GM23248 (cell line): ENCODE measurements around the gene ATAD5. TPM values are rescaled to one million over a fixed set of nuclear protein-coding genes. Genes with fewer than 3 reads are reported as not detected.

Experiments
- DNase-seq: peaks from one replicate; pipeline ENCODE4 v3.0.0-alpha.2; 2015
- H2AFZ ChIP-seq: fragments of 200-600 bp; sonication (generic); 2 replicates; pipeline ENCODE4 v1.6.1; 2016; ENCODE audit warnings: antibody characterized with exemption
- H3F3A ChIP-seq: fragments of 200-600 bp; sonication (generic); 2 replicates; pipeline ENCODE4 v1.6.1; 2016; ENCODE audit warnings: mild to moderate bottlenecking, antibody characterized with exemption, mixed run types; ENCODE audit not compliant: insufficient read depth
- H3K27ac ChIP-seq: fragments of 200-600 bp; sonication (generic); 2 replicates; pipeline ENCODE4 v1.5.1; 2016; ENCODE audit warnings: mild to moderate bottlenecking
- H3K27me3 ChIP-seq: fragments of 200-600 bp; sonication (generic); replicated peaks from 2 replicates; pipeline ENCODE4 v1.6.1; 2016; ENCODE audit warnings: mild to moderate bottlenecking; ENCODE audit not compliant: insufficient read depth
- H3K36me3 ChIP-seq: fragments of 200-600 bp; sonication (generic); 2 replicates; pipeline ENCODE4 v1.6.1; 2016; ENCODE audit warnings: low read depth, mild to moderate bottlenecking
- H3K4me1 ChIP-seq: fragments of 200-600 bp; sonication (generic); 2 replicates; pipeline ENCODE4 v1.6.1; 2016; ENCODE audit warnings: mild to moderate bottlenecking; ENCODE audit not compliant: insufficient read depth
- H3K4me2 ChIP-seq: fragments of 200-600 bp; sonication (generic); one replicate; pipeline ENCODE4 v1.6.1; 2016; ENCODE audit warnings: mild to moderate bottlenecking; ENCODE audit not compliant: unreplicated experiment
- H3K4me3 ChIP-seq: fragments of 200-600 bp; sonication (generic); 2 replicates; pipeline ENCODE4 v1.5.1; 2016; ENCODE audit warnings: mild to moderate bottlenecking
- H3K79me2 ChIP-seq: fragments of 200-600 bp; sonication (generic); 2 replicates; pipeline ENCODE4 v1.6.1; 2016; ENCODE audit warnings: mild to moderate bottlenecking; ENCODE audit not compliant: insufficient read depth
- H3K9ac ChIP-seq: fragments of 200-600 bp; sonication (generic); 2 replicates; pipeline ENCODE4 v1.6.1; 2016; ENCODE audit warnings: mild to moderate bottlenecking
- H3K9me2 ChIP-seq: fragments of 200-600 bp; sonication (generic); 2 replicates; pipeline ENCODE4 v1.6.1; 2016; ENCODE audit warnings: mixed run types, mild to moderate bottlenecking, moderate library complexity; ENCODE audit not compliant: insufficient read depth
- H3K9me3 ChIP-seq: fragments of 200-600 bp; sonication (generic); one replicate; pipeline ENCODE4 v1.6.1; 2017; ENCODE audit warnings: low read depth
- H4K20me1 ChIP-seq: fragments of 200-600 bp; sonication (generic); 2 replicates; pipeline ENCODE4 v1.6.0; 2016; ENCODE audit not compliant: insufficient read depth
- EZH2 ChIP-seq: fragments of 200-600 bp; sonication (generic); IDR thresholded peaks from 2 replicates; pipeline ENCODE4 v1.6.1; 2018; ENCODE audit warnings: antibody characterized with exemption, mild to moderate bottlenecking; ENCODE audit not compliant: insufficient read depth, poor library complexity, severe bottlenecking
- EZH2phosphoT487 ChIP-seq: fragments of 200-600 bp; sonication (generic); IDR thresholded peaks from 2 replicates; pipeline ENCODE4 v1.6.1; 2018; ENCODE audit warnings: antibody characterized with exemption, moderate library complexity, mild to moderate bottlenecking, low read depth; ENCODE audit not compliant: insufficient read depth
- WGBS, 2 experiments: methylation state at CpG; one replicate each; pipeline ENCODE4 v1.1.6; 2015 to 2017; ENCODE audit warnings: low lambda C conversion rate in 2 of 2, low coverage in 1 of 2; ENCODE audit errors: missing lambda C conversion rate in 2 of 2; 5-methylcytosine and 5-hydroxymethylcytosine counted together
- in situ Hi-C: fragments of 300-500 bp; cut with MboI; formaldehyde crosslinking; loops from 2 replicates; pipeline ENCODE4 v1.15.0; 2020
- polyA plus RNA-seq: library from polyadenylated mRNA; unstranded; fragments of >200 nt; fragmentation: Nextera tagmentation; extraction: Ambion mirVana; gene quantifications from 2 replicates; pipeline ENCODE4 v1.2.1, GENCODE V29; 2016
- total RNA-seq: library from RNA; depleted of rRNA; stranded (reverse); fragments of >200 nt; shearing (Covaris generic); gene quantifications from 2 replicates; pipeline ENCODE4 v1.2.3, GENCODE V29; 2014

Gene ATAD5
- total and polyA plus RNA-seq, 2 experiments from 2014 or later, result 1.1 to 1.8 TPM

- H2AFZ ChIP-seq, result no peak overlapping the region
- H3K4me2 ChIP-seq, result no peak overlapping the region
- peaks cover 65% of the 10 kb centered on the region for H3F3A ChIP-seq
- H3K9me2 ChIP-seq, result no peaks in the 10 kb centered on the region
- no peaks in the 10 kb centered on the region for H3K27me3 ChIP-seq
- H3K27ac ChIP-seq, result no peak overlapping the region
- H3K9ac ChIP-seq, result no peak overlapping the region
- DNase-seq, result no peak
- TF ChIP-seq EZH2phosphoT487 (no peak), EZH2 (no peak)
- no peaks in the 10 kb centered on the region for H3K79me2 ChIP-seq
- 78 to 84% methylated on average over 2 of the region's 2 CpGs for WGBS, 2 experiments
- no peaks in the 10 kb centered on the region for H4K20me1 ChIP-seq
- in situ Hi-C loops, result no loop called here
- peaks cover 14% of the 10 kb centered on the region for H3K36me3 ChIP-seq
- no peak overlapping the region for H3K4me3 ChIP-seq
- peaks cover 19% of the 10 kb centered on the region for H3K4me1 ChIP-seq
- H3K9me3 ChIP-seq, result no peaks in the 10 kb centered on the region
Observed at GRCh38 chr17:30790279-30790678, 41.5 kb upstream of the ATAD5 start.

- no peak overlapping the region for H3K27ac ChIP-seq
- no peaks in the 10 kb centered on the region for H3K9me2 ChIP-seq
- no peaks in the 10 kb centered on the region for H4K20me1 ChIP-seq
- no peak overlapping the region for H2AFZ ChIP-seq
- H3K79me2 ChIP-seq, result no peaks in the 10 kb centered on the region
- no peak overlapping the region for H3K9ac ChIP-seq
- in situ Hi-C loops, result no loop called here
- H3K4me1 ChIP-seq, result peaks cover 11% of the 10 kb centered on the region
- H3F3A ChIP-seq, result peaks cover 46% of the 10 kb centered on the region
- H3K36me3 ChIP-seq, result peaks cover 18% of the 10 kb centered on the region
- H3K9me3 ChIP-seq, result no peaks in the 10 kb centered on the region
- DNase-seq, result no peak
- TF ChIP-seq EZH2phosphoT487, result no peak
- WGBS, 2 experiments, result 96 to 98% methylated on average over 9 of the region's 9 CpGs
- H3K4me2 ChIP-seq, result no peak overlapping the region
- no peaks in the 10 kb centered on the region for H3K27me3 ChIP-seq
- no peak overlapping the region for H3K4me3 ChIP-seq
Observed at GRCh38 chr17:30793282-30793977, 38.3 kb upstream of the ATAD5 start.

GRCh38 chr17:30794372-30794771, 37.4 kb upstream of the ATAD5 start:
- H4K20me1 ChIP-seq, result no peaks in the 10 kb centered on the region
- in situ Hi-C loops, result no loop called here

DNA sequence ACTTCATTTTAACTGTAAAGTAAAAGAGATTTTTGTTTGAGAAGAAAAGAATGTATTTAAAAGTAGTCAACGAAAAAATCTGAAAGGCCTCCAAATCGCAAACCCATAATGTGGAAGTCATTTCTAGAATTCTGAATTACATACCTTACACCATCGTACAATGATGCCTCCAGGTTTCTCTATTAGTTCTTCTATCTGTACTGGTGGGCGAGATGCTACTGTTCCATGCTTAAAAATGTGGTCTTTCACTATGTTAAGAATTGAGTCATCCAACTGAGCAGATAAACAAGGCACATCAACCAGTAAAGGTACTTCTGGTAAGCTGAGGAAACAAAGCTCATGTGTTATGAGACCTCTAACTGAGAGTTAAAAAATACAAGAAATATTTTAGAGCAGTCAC, 35.8 kb upstream of the ATAD5 start:
- peaks cover 33% of the 10 kb centered on the region for H3F3A ChIP-seq
- H3K9me2 ChIP-seq, result no peaks in the 10 kb centered on the region
- 98 to 99% methylated on average over 4 of the region's 4 CpGs for WGBS, 2 experiments
- in situ Hi-C loops, result no loop called here
- H3K27ac ChIP-seq, result no peak overlapping the region
- no peaks in the 10 kb centered on the region for H3K79me2 ChIP-seq
- H2AFZ ChIP-seq, result no peak overlapping the region
- H3K27me3 ChIP-seq, result no peaks in the 10 kb centered on the region
- H3K9ac ChIP-seq, result no peak overlapping the region
- TF ChIP-seq EZH2 (no peak), EZH2phosphoT487 (no peak)
- H3K36me3 ChIP-seq, result peaks cover 20% of the 10 kb centered on the region
- H4K20me1 ChIP-seq, result no peaks in the 10 kb centered on the region
- no peak for DNase-seq
- H3K9me3 ChIP-seq, result no peaks in the 10 kb centered on the region
- H3K4me1 ChIP-seq, result no peaks in the 10 kb centered on the region
- H3K4me3 ChIP-seq, result no peak overlapping the region
- no peak overlapping the region for H3K4me2 ChIP-seq

More at GRCh38 chr17:30794372-30794771, 37.4 kb upstream of the ATAD5 start:
- H3K4me1 ChIP-seq, result peaks cover 3% of the 10 kb centered on the region; the same call in 1 of the 2 replicates
- no peak overlapping the region for H3K4me3 ChIP-seq
- no peak overlapping the region for H3K27ac ChIP-seq
- peaks cover 39% of the 10 kb centered on the region for H3F3A ChIP-seq
- no peaks in the 10 kb centered on the region for H3K79me2 ChIP-seq
- H3K9me2 ChIP-seq, result no peaks in the 10 kb centered on the region
- TF ChIP-seq EZH2phosphoT487 (no peak), EZH2 (no peak)
- H3K27me3 ChIP-seq, result no peaks in the 10 kb centered on the region
- no peak overlapping the region for H2AFZ ChIP-seq
- no peaks in the 10 kb centered on the region for H3K9me3 ChIP-seq
- 93 to 96% methylated on average over 5 of the region's 5 CpGs for WGBS, 2 experiments
- H3K36me3 ChIP-seq, result peaks cover 18% of the 10 kb centered on the region
- DNase-seq, result no peak
- no peak overlapping the region for H3K4me2 ChIP-seq
- H3K9ac ChIP-seq, result no peak overlapping the region

GRCh38 chr17:30801671-30802070, 30.1 kb upstream of the ATAD5 start:
- Histone ChIP-seq H3F3A (0 out of 2 replicates have a peak, but pooled peaks cover 5% of the 10 kb centered on the region), H3K27ac (no peak overlapping the region), H3K9me2 (no peaks in the 10 kb centered on the region), H3K27me3 (no peaks in the 10 kb centered on the region), H4K20me1 (no peaks in the 10 kb centered on the region), H3K4me3 (no peak overlapping the region), H3K36me3 (peaks cover 18% of the 10 kb centered on the region; the same call in 1 of the 2 replicates), H3K4me1 (no peaks in the 10 kb centered on the region), H3K79me2 (peaks cover 26% of the 10 kb centered on the region), H3K4me2 (no peak overlapping the region), H2AFZ (no peak overlapping the region), H3K9me3 (no peaks in the 10 kb centered on the region), H3K9ac (no peak overlapping the region)
- in situ Hi-C loops, result no loop called here
- WGBS, 2 experiments, result 100% methylated on average over 1 of the region's 1 CpG
- TF ChIP-seq EZH2phosphoT487 (no peak), EZH2 (no peak)
- DNase-seq, result no peak
